Measurements from ENCODE around the gene LCN6.

The LCN6 gene, protein sequence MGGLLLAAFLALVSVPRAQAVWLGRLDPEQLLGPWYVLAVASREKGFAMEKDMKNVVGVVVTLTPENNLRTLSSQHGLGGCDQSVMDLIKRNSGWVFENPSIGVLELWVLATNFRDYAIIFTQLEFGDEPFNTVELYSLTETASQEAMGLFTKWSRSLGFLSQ

DNA sequence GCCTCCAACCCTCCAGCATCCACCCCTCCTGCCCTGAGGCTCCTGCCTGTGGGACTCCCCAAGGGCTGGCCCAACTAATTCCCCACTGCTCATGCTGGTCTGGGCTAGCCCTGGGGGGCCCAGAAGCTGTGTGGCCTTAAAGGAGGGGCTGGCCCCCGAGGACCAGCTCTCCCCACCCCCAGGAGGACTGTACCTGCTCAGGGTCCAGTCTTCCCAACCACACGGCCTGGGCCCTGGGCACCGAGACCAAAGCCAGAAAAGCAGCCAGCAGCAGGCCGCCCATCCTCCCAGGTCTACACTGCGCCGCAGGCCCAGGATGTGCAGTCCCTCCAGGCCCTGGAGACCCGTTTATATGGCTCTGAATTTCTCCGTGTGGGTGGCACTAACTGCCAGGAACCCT lies at the start of gene LCN6:
Gene LCN6, minus strand, starts transcription at position 325 of the 400 bp plus-strand sequence. Its CDS starts 42 bp downstream, at position 283.
- in situ Hi-C loops (cut with MboI; ENCODE audit: low sequenced_read_pairs), result no loop called here

DNA sequence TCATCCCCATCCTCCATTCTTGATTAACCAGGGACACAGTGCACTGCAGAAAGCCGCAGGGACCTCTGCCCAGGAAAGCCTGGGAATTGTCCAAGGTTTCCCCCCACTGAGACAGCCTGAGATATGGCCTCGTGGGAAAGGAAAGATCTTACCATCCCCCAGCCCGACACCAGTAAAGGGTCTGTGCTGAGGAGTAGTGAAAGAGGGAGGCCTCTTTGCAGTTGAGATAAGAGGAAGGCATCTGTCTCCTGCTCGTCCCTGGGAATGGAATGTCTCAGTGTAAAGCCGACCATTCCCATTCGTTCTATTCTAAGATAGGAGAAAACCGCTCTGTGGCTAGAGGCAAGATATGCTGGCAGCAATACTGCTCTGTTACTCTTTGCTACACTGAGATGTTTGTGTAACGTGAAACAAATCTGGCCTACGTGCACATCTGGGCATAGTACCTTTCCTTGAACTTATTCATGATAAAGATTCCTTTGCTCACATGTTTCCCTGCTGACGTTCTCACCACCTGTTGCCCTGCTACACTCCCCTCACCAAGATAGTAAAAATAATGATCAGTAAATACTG lies 48.5 kb upstream of the LCN6 start:
- in situ Hi-C loops (cut with MboI; ENCODE audit: low sequenced_read_pairs), result loop anchor here (25.0 kb wide), 1 partner anchor 240 kb away; the partner anchor contains the start of genes ABCA2, FUT7 and NPDC1

DNA sequence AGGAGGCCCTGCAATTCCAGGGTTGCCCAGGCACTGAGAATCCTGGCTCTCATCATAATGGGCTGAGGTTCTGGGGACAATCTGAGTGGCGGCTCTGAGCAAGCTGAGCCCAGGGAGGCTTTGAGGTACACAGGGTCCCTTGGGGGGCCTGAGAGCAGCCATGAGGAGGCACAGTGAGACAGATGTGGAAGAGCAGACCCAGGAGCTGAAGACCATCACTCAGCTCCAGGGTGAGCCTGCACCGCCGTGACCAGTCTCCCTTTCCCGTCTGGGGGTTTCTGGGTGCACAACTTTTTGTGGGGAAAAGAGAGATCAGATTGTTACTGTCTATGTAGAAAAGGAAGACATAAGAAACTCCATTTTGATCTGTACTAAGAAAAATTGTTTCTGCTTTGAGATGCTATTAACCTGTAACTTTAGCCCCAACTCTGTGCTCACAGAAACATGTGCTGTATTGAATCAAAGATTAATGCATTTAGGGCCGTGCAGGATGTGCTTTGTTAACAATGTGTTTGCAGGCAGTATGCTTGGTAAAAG lies 48.0 kb upstream of the LCN6 start, which contains the start of gene CCDC183:
Gene CCDC183, plus strand, starts transcription at position 101 of the 537 bp plus-strand sequence. Its CDS starts 60 bp downstream, at position 161.
- in situ Hi-C loops (cut with MboI; ENCODE audit: low sequenced_read_pairs), result loop anchor here (25.0 kb wide), 1 partner anchor 241 kb away; the partner anchor contains the start of genes ABCA2, FUT7 and NPDC1

DNA sequence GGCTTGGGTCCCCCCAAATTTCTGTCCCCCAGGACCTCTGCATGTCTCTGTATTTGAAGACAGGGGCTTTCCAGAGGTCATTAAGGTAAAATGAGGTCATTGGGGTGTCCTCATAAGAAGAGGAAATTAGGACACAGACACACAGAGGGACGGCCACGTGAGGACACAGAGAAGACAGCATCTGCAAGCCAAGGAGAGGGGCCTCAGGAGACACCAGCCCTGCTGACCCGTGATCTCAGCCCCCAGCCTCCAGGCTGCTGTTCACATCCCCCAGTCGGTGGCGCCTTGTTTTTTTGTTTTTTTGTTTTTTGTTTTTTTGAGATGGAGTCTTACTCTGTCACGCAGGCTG lies 46.6 kb upstream of the LCN6 start:
- in situ Hi-C loops (cut with MboI; ENCODE audit: low sequenced_read_pairs), result loop anchor here (25.0 kb wide), 1 partner anchor 242 kb away; the partner anchor contains the start of genes ABCA2, FUT7 and NPDC1

DNA sequence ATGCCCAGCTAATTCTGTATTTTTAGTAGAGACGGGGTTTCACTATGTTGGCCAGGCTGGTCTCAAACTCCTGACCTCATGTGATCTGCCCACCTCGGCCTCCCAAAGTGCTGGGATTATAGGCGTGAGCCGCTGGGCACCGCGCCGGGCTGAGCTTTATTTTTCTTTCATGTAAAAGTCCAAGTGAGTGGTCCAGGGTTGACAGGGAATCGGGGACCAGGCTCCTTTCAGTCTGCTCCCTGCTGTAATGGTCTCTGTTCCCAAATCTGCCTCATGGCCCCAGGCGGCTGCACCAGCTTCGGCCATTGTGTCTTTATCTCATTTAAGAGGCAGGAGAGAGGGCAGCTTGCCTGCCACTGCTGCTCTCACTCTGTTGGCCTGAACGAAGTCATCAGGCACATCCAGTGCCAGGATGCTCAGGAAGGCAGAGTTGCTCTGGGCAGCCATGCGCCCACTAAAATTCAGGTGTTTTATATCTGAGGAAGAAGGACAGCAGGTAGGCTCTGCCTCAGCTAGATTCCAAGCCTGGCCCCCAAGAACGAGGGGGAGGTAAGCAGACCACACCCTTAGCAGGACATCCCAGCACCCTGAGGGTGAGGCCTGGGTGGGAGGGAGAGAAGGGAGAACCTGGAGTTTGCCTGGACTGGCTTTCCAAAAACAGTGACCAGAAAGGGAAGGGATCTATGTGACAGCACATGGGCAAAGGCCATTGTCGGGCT lies 46.1 kb upstream of the LCN6 start:
- in situ Hi-C loops (cut with MboI; ENCODE audit: low sequenced_read_pairs), result loop anchor here (25.0 kb wide), 1 partner anchor 243 kb away; the partner anchor contains the start of genes ABCA2, FUT7 and NPDC1

DNA sequence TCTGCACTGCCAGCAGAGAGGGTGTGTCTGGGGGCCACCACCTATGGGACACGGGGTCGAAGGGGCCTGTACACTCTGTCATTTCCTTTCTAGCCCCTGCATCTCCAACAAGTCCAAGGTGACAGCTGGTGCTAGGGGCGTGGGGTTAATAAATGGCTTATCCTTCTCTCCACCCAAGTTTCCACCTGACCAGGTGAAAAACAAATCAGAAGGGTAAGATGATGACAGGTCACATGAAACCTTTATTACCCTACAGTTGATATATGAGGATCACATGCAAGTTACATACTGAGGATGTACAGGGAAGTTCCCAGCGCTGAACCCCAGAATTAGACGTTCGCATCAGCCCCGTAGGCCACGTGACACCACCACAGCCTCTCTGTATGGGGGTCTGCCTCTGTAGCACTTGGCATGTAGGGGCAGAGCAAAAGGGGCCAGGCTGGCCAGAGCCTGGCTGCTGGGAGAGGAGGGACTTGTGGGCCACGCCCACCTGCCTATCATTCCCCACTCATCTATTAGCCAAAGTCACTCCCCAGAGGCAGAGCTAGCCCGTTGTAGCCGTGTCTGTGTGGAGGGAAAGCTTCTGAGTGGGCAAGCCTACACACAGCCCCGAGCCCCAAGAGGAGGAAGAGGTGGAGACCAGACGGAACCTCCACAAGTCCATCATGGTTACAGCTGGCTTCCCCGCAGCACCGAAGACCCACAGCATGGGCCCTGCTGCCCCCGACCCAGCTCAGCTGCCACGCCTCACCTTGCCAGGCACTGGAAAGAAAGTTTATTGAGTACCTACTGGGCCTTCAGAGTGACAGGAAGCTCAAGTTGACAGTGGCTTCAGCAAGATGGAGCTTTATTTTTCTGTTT lies 45.0 kb upstream of the LCN6 start:
- in situ Hi-C loops (cut with MboI; ENCODE audit: low sequenced_read_pairs), result loop anchor here (25.0 kb wide), 1 partner anchor 244 kb away; the partner anchor contains the start of genes ABCA2, FUT7 and NPDC1

DNA sequence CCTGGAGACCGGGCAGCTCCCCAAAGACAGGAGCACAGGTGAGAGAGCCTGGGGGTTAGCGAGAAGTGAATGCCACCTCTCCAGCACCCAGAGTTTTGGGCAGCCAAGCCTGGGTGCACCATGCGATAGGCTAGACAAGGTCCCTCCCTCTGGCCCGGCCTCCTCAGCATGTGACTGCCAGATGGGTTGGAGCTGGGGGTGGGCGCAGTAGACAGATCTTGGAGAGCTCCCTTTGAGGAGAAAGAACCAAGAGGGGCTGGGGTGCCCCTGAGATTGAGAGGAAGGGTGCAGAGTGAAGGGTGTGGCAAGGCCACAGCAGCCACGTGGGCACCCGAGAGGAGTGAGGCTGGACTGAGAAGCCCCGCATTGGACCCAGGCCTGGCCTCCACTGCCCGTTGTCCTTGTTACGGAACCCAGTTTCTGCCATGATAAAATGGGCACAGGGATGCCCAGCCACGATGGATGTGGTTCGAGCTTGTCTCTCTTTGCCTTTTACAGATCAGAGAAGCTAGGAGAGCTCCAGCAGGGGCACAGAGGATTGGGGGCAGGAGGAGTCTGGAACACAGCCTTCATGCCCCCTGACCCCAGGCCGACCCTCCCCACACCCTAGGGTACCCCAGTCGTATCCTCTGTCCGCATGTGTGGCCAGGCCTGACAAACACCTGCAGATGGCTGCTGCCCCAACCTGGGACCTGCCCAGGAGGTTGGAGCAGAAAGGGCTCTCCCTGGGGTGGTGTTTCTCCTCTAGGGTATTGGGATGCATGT lies 44.2 kb upstream of the LCN6 start:
- in situ Hi-C loops (cut with MboI; ENCODE audit: low sequenced_read_pairs), result loop anchor here (25.0 kb wide), 1 partner anchor 245 kb away; the partner anchor contains the start of genes ABCA2, FUT7 and NPDC1

DNA sequence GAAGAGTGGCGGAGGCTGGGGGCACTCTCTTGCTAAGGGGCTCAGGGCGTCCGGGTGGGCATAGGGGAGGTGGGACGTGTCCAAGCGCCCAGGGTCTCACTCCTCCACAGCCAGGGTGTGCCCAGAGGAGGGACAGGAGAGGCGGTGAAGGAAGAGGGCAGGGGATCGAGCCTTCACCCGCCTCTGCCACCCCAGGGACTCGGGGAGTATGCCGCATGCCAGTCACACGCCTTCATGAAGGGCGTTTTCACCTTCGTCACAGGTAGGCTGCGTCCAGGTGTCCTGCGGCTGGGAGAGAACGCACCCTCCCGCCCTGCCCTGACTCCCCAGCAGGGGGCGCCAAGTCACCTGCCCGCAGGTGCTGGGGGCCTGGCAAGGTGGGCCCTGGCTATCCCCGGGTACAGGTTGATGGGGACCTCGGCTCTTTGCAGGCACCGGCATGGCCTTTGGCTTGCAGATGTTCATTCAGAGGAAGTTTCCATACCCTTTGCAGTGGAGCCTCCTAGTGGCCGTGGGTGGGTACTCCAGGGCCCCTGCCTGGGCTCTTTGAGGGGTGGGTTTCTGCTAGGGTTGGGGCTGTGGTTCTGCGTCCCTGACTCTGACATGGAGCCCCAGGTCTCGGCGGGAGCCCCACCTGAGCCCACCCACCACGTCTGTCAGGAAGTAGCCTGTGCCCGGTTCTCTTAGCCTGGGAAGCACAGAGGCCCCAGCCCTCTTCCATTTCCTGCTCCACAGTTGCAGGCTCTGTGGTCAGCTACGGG lies 43.4 kb upstream of the LCN6 start:
- in situ Hi-C loops (cut with MboI; ENCODE audit: low sequenced_read_pairs), result loop anchor here (25.0 kb wide), 1 partner anchor 246 kb away; the partner anchor contains the start of genes ABCA2, FUT7 and NPDC1

DNA sequence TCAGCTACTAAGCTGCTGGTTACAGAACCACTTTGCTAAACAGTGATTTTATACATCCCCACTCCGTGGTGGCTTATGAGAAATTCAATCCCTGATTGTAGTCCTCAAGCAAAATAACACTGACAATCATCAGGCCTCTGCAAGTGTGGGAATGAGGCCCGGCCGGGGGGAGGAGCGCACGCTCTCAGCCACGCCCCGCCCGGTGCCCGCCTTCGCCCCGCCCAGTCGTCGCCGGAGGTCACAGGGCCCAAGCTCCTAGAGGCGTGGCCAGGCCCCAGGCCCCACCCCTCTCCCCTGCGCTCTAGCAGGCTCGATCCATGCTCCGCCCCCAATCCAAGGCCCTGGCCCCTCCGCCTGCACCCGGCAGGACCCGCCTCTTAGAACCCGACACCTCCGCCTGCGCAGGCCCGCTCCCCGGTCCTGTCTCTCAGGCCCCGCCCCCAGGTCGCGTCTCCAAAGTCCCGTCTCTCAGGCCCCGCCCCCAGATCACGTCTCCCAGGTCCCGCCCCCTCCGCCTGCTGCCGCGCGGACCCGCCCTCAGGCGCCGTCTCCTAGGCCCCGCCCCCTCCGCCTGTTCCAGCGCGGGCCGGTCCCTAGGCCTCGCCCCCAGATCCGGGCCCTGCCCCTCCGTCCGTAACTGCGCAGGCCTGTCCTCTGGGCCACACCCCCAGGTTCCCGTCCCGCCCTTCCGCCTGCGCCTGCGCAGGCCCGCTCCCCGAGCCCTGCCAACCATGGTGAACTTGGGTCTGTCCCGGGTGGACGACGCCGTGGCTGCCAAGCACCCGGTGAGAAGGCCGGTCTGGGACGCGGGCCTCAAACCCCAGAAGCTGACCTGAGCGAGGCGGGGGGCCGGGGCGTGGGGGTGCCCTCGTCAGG lies 42.6 kb upstream of the LCN6 start, which contains the start of gene TMEM141:
Gene TMEM141, plus strand, starts transcription at position 705 of the 876 bp plus-strand sequence. Its CDS starts 27 bp downstream, at position 732.
- in situ Hi-C loops (cut with MboI; ENCODE audit: low sequenced_read_pairs), result loop anchor here (25.0 kb wide), 1 partner anchor 246 kb away; the partner anchor contains the start of genes ABCA2, FUT7 and NPDC1

DNA sequence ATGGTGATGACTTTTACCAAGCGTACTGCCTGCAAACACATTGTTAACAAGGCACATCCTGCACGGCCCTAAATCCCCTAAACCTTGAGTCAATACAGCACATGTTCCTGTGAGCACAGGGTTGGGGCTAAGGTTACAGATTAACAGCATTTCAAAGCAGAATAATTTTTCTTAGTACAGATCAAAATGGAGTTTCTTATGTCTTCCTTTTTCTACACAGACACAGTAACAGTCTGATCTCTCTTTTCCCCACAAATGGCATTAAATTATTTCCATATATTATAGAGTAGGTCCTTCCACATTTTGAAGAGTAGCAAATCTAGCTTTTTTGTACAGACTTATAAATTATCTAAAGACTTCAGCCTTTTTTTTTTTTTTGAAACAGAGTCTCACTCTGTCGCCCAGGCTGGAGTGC lies 41.2 kb upstream of the LCN6 start:
- in situ Hi-C loops (cut with MboI; ENCODE audit: low sequenced_read_pairs), result loop anchor here (25.0 kb wide), 1 partner anchor 248 kb away; the partner anchor contains the start of genes ABCA2, FUT7 and NPDC1

DNA sequence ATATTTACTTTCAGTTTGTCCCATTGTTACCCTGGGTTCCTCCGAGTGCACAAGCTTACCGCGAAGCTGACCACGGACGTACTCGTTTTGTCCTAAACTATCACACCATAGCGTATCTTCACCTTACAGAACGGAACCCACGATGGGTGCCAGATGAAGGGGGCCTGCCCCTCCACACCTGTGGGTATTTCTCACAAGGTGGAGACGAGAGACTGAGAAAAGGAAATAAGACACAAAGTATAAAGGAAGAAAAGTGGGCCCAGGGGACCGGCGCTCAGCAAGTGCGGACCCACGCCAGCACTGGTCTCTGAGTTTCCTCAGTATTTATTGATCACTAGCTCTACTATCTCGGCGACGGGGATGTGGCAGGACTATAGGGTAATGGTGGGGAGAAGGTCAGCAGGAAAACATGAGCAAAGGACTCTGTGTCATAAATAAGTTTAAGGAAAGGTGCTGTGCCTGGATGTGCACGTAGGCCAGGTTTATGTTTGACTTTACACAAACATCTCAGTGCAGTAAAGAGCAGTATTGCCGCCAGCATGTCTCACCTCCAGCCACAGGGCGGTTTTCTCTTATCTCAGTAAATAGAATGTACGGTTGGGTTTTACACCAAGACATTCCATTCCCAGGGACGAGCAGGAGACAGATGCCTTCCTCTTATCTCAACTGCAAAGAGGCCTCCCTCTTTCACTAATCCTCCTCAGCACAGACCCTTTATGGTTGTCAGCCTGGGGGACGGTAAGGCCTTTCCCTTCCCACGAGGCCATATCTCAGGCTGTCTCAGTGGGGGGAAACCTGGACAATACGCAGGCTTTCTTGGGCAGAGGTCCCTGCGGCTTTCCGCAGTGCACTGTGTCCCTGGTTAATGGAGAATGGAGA lies 40.6 kb upstream of the LCN6 start:
- in situ Hi-C loops (cut with MboI; ENCODE audit: low sequenced_read_pairs), result loop anchor here (25.0 kb wide), 1 partner anchor 248 kb away; the partner anchor contains the start of genes ABCA2, FUT7 and NPDC1

DNA sequence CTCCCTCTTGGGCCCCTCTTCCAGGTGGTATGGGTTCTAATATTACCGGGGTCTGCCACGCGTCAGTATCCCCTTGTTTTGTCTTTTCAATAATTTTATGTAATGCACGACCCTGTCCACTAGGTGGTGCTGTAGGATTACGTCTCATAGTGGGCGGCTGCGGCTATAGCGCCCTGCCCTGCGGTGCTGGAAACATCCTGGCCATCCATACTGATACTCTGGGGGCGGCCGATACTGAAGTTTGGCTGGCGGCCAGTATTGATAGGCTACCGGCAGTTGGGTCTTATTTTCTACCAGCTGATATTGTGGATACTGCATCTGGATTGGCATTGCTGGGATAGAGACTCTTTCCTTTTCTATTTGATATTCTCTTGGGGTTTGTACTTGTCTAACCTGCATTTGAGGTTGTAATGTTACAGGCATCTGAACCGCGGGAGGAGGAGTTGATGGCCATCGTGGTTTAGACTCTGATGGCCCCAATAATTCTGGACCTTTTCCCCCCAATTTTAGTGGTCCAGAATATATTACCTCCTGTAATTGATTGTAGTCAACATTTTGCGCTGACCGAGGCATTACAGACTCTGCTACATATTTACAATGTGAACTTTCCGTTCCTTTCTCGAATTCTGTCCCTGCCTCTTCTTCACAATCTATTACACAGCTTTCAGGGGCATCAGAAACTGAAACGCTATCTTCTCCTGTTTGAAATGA lies 39.5 kb upstream of the LCN6 start:
- in situ Hi-C loops (cut with MboI; ENCODE audit: low sequenced_read_pairs), result loop anchor here (25.0 kb wide), 1 partner anchor 249 kb away; the partner anchor contains the start of genes ABCA2, FUT7 and NPDC1

DNA sequence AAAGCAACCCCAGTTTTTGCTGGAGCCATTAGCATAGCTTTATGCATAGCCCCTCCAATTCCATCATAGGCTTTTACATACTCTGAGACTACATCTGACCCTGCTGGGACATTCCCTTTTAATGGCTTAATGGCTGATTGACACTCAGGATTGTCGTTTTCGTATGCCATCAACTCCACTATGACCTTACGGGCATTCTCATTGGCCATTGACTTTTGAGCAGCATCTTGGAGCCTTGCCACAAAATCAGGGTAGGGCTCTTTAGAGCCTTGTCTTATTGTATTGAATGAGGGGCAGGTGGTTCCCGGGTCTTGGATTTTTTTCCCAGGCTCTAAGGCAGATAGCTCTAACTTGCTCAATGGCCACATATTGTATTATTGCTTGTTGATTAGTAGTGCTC lies 38.7 kb upstream of the LCN6 start:
- in situ Hi-C loops (cut with MboI; ENCODE audit: low sequenced_read_pairs), result loop anchor here (25.0 kb wide), 1 partner anchor 250 kb away; the partner anchor contains the start of genes ABCA2, FUT7 and NPDC1

DNA sequence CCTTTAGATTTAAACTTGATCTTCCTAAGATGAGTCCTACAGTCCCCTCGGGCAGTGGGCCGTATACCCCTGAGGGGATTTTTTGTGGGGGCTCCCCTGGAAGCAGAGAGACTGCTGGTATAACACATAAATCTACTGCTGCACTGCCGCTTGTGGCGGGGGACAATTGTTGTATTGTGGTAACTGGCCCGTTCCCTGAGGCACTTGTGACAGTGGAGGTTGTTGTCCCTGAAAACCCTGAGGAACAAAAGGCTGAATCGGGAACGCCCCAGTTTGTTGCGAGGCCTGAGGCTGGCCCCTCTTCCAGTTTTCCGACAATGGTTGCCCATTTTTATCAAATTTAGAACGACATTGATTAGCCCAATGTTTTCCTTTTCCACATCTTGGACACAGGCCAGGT lies 38.1 kb upstream of the LCN6 start:
- in situ Hi-C loops (cut with MboI; ENCODE audit: low sequenced_read_pairs), result loop anchor here (25.0 kb wide), 1 partner anchor 251 kb away; the partner anchor contains the start of genes ABCA2, FUT7 and NPDC1
